Vagina (tissue), 2 donors: ENCODE data around the gene TMEM60. TPM values are rescaled to one million over a fixed set of nuclear protein-coding genes. Genes with fewer than 3 reads are reported as not detected.

ENCODE experiments used
- DNase-seq, 2 donors: peaks; one replicate each; pipeline ENCODE4 v3.0.0-alpha.2; 2017; ENCODE audit errors: extremely low spot score in 2 of 2
- H3K27ac ChIP-seq: fragments of 200-600 bp; sonication (generic); one replicate; pipeline ENCODE4 v1.5.1; 2019
- H3K27me3 ChIP-seq: fragments of 200-600 bp; sonication (generic); one replicate; pipeline ENCODE4 v1.5.1; 2019
- H3K36me3 ChIP-seq, 2 donors: fragments of 200-600 bp; sonication (generic); one replicate each; pipeline ENCODE4 v1.5.1; 2017 to 2019
- H3K4me1 ChIP-seq: fragments of 200-600 bp; sonication (generic); one replicate; pipeline ENCODE4 v1.5.1; 2019
- H3K4me3 ChIP-seq, 2 donors: fragments of 200-600 bp; sonication (generic); 1 replicate in 1 of 2; 2 replicates in 1 of 2; pipeline ENCODE4 v1.5.1; 2016 to 2019
- H3K9me3 ChIP-seq: fragments of 200-600 bp; sonication (generic); one replicate; pipeline ENCODE4 v1.5.1; 2019
- CTCF ChIP-seq, 3 experiments: fragments of 450-650 bp in 2 of 3; fragments of 200-600 bp in 1 of 3; sonication (generic) in 1 of 3; IDR thresholded peaks; one replicate each; pipeline ENCODE4 v1.5.1; 2017 to 2019; ENCODE audit warnings: antibody characterized with exemption in 3 of 3, mild to moderate bottlenecking in 2 of 3, moderate library complexity in 2 of 3
- POLR2A ChIP-seq, 2 donors: fragments of 450-650 bp; IDR thresholded peaks; one replicate each; pipeline ENCODE4 v1.6.1; 2017; ENCODE audit warnings: antibody characterized with exemption in 2 of 2, mild to moderate bottlenecking in 2 of 2, moderate library complexity in 2 of 2
- POLR2AphosphoS5 ChIP-seq, 2 donors: sonication (generic); formaldehyde crosslinking; IDR thresholded peaks; one replicate each; pipeline ENCODE4 v1.9.0; 2017; ENCODE audit warnings: antibody characterized with exemption in 2 of 2, mild to moderate bottlenecking in 2 of 2, low read depth in 1 of 2; ENCODE audit not compliant: insufficient read depth in 1 of 2
- intact Hi-C: fragments of 100-400 bp; cut with DNase I; formaldehyde crosslinking; loops from one replicate; pipeline ENCODE4 v1.15.1; 2023
- total RNA-seq: library from RNA; depleted of rRNA; stranded (reverse); fragments of >200 nt; gene quantifications from one replicate; pipeline ENCODE4 v1.2.3, GENCODE V29; 2016

Gene TMEM60
- total RNA-seq, 1 donor from 2014 or later, result 13.5 TPM

- Histone ChIP-seq H3K36me3 (no peaks in the 10 kb centered on the region), H3K27me3 (no peaks in the 10 kb centered on the region), H3K9me3 (no peaks in the 10 kb centered on the region), H3K27ac (no peak overlapping the region), H3K4me1 (peaks cover 31% of the 10 kb centered on the region), H3K4me3 (no peak overlapping the region)
- intact Hi-C loops, result no loop called here
- no peak for DNase-seq
- no peak for TF ChIP-seq POLR2A (IDR thresholded peaks at IDR 0.05)
- TF ChIP-seq POLR2AphosphoS5 (IDR thresholded peaks at IDR 0.05; ENCODE audit: insufficient read depth in 1 of 2, low read depth in 1 of 2), result no peak
- TF ChIP-seq CTCF (IDR thresholded peaks at IDR 0.05), result no peak
These were observed 4.2 kb downstream of the TMEM60 start for GRCh38 chr7:77794000-77794399.

- H3K27ac ChIP-seq, result peak overlapping the region; percentile 3
- TF ChIP-seq POLR2AphosphoS5 (IDR thresholded peaks at IDR 0.05; ENCODE audit: insufficient read depth in 1 of 2, low read depth in 1 of 2) (no peak), CTCF (IDR thresholded peaks at IDR 0.05) (no peak), POLR2A (IDR thresholded peaks at IDR 0.05) (no peak)
These were observed 6.3 kb downstream of the TMEM60 start for GRCh38 chr7:77791956-77792355.

GRCh38 chr7:77791336-77791735 lies 6.9 kb downstream of the TMEM60 start:
- Histone ChIP-seq H3K27me3 (no peaks in the 10 kb centered on the region), H3K27ac (peak overlapping the region; percentile 3), H3K9me3 (no peaks in the 10 kb centered on the region), H3K4me1 (peaks cover 17% of the 10 kb centered on the region), H3K4me3 (no peak overlapping the region), H3K36me3 (no peaks in the 10 kb centered on the region)
- intact Hi-C loops, result no loop called here
- no peak for DNase-seq
- TF ChIP-seq POLR2A (IDR thresholded peaks at IDR 0.05) (no peak), POLR2AphosphoS5 (IDR thresholded peaks at IDR 0.05; ENCODE audit: insufficient read depth in 1 of 2, low read depth in 1 of 2) (no peak), CTCF (IDR thresholded peaks at IDR 0.05) (no peak)

More at GRCh38 chr7:77791956-77792355, 6.3 kb downstream of the TMEM60 start:
- Histone ChIP-seq H3K36me3 (no peaks in the 10 kb centered on the region), H3K4me1 (peaks cover 23% of the 10 kb centered on the region), H3K9me3 (no peaks in the 10 kb centered on the region), H3K4me3 (no peak overlapping the region), H3K27me3 (no peaks in the 10 kb centered on the region)
- intact Hi-C loops, result no loop called here
- no peak for DNase-seq

- TF ChIP-seq CTCF (IDR thresholded peaks at IDR 0.05) (no peak), POLR2AphosphoS5 (IDR thresholded peaks at IDR 0.05; ENCODE audit: insufficient read depth in 1 of 2, low read depth in 1 of 2) (no peak), POLR2A (IDR thresholded peaks at IDR 0.05) (no peak)
- DNase-seq, result no peak
- H3K9me3 ChIP-seq, result no peaks in the 10 kb centered on the region
- no peak overlapping the region for H3K4me3 ChIP-seq
- no peaks in the 10 kb centered on the region for H3K36me3 ChIP-seq
- H3K4me1 ChIP-seq, result peaks cover 16% of the 10 kb centered on the region
- no peak overlapping the region for H3K27ac ChIP-seq
- H3K27me3 ChIP-seq, result no peaks in the 10 kb centered on the region
- intact Hi-C loops, result no loop called here
These were observed 9.8 kb downstream of the TMEM60 start for GRCh38 chr7:77788327-77788902.

- peaks cover 4% of the 10 kb centered on the region for H3K4me1 ChIP-seq
- H3K9me3 ChIP-seq, result no peaks in the 10 kb centered on the region
- H3K27me3 ChIP-seq, result no peaks in the 10 kb centered on the region
- H3K4me3 ChIP-seq, result no peak overlapping the region
- no peaks in the 10 kb centered on the region for H3K36me3 ChIP-seq
- intact Hi-C loops, result no loop called here
- H3K27ac ChIP-seq, result no peak overlapping the region
- TF ChIP-seq CTCF (IDR thresholded peaks at IDR 0.05) (no peak), POLR2AphosphoS5 (IDR thresholded peaks at IDR 0.05; ENCODE audit: insufficient read depth in 1 of 2, low read depth in 1 of 2) (no peak), POLR2A (IDR thresholded peaks at IDR 0.05) (no peak)
- no peak for DNase-seq
These were observed 11.5 kb downstream of the TMEM60 start for GRCh38 chr7:77786741-77787140.
